ENCODE results near the gene ACTN4.

ACTN4 gene

GRCh38 chr19:38774181-38774950 lies 126.9 kb downstream of the ACTN4 start:
- no peak for DNase-seq

DNA sequence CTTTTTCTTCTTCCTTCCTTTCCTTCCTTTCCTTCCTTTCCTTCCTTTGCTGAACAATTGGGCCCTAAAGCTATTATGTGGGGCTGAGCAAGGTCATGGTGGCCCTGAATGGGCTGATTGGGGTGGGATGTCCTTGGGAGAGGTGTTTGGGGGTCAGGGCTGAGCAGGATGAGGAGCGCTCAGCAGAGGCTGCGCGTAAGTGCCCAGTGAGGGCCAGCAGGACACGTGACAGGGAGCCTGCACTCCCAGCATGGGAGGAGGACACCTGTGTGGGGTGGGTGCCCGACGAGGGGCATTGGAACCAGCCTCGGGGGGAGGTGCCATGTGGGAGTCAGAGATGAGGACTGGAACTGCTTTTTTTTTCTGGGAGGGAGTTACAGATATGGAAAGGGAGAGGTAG lies 131.3 kb downstream of the ACTN4 start:
- DNase-seq: no peak

DNA sequence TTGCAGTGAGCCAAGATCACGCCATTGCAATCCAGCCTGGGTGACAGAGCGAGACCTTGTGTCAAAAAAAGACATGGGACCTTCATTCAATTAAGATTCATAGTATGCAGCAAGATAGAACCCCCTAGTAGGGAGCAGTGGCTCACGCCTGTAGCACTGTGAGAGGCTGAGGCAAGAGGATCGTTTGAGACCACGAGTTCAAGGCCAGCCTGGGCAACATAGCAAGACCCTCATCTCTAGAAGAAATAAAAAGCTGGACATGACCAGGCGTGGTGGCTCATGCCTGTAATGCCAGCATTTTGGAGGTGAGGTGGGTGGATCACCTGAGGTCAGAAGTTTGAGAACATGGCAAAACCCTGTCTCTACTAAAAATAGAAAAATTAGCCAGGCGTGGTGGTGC lies 133.0 kb downstream of the ACTN4 start:
- no peak for DNase-seq

DNA sequence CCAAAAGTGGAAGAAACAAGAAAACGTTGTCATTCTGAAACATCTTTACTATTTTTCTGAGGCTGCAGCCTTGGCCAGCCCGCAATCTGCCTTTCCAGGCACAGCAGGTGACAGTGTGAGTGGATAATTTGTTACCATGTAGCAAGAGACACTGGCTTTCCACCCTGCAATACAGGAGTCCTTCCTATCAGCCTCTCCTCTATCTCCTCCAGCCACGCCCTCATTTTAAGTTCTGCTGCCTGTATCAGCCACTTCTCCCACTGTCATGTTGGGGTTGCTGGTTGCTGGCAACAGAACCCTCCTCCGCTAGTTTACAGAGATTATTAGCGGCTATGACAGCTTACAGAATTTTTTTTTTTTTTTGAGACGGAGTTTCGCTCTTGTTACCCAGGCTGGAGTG lies 133.6 kb downstream of the ACTN4 start:
- no peak for DNase-seq
